ENCODE data around the gene MCRIP2. TPM values are rescaled to one million over a fixed set of nuclear protein-coding genes. Genes with fewer than 3 reads are reported as not detected.

The MCRIP2 gene
- total and polyA plus RNA-seq, 2 experiments from 2014 or later = 64.3 to 67.7 TPM

- DNase-seq (ENCODE audit: low spot score) = peak; percentile 61
- Histone ChIP-seq H3K27ac (ENCODE audit: low read depth) (no peak overlapping the region), H3K4me2 (no peak overlapping the region), H3K79me2 (replicated peaks; ENCODE audit: insufficient read depth) (peaks cover 6% of the 10 kb centered on the region; the same call in 1 of the 2 replicates), H4K20me1 (replicated peaks; ENCODE audit: insufficient read depth) (peaks cover 14% of the 10 kb centered on the region; the same call in 1 of the 2 replicates), H3K36me3 (ENCODE audit: insufficient read depth) (no peaks in the 10 kb centered on the region; the same call in 1 of the 2 replicates), H2AFZ (no peak overlapping the region), H3K9me2 (ENCODE audit: insufficient read depth) (no peaks in the 10 kb centered on the region), H3K27me3 (ENCODE audit: insufficient read depth) (0 out of 2 replicates have a peak, but pooled peaks cover 3% of the 10 kb centered on the region), H3K4me1 (ENCODE audit: insufficient read depth) (peaks cover 5% of the 10 kb centered on the region; the same call in 1 of the 2 replicates), H3K4me3 (no peak overlapping the region), H3F3A (replicated peaks; ENCODE audit: low read depth) (peaks cover 23% of the 10 kb centered on the region)
- Mint-ChIP-seq H3K36me3 (ENCODE audit: low read depth) (peaks cover 33% of the 10 kb centered on the region), H3K9me3 (no peaks in the 10 kb centered on the region; the same call in 2 of the 3 replicates), H3K4me3 (peak overlapping the region; percentile 39; the same call in 1 of the 3 replicates), H3K27ac (no peak overlapping the region), H3K4me1 (peaks cover 14% of the 10 kb centered on the region), H3K27me3 (ENCODE audit: insufficient read depth, low read depth, poor library complexity) (peaks cover 22% of the 10 kb centered on the region)
- TF ChIP-seq CREB1 (CRISPR knock-in tag; IDR thresholded peaks at IDR 0.05; ENCODE audit: low read depth) (no peak), CTCF (conservative IDR thresholded peaks at IDR 0.05; ENCODE audit: low read depth in 2 of 2) (peak; percentile 51 to 76)
- ATAC-seq = peak; percentile 3; the same call in 1 of the 3 replicates
These were observed 44.3 kb downstream of the MCRIP2 start for GRCh38 chr16:685967-686366.

- H3K36me3 Mint-ChIP-seq (ENCODE audit: low read depth) = peaks cover 26% of the 10 kb centered on the region
- peaks cover 8% of the 10 kb centered on the region; the same call in 1 of the 2 replicates for H4K20me1 ChIP-seq (replicated peaks; ENCODE audit: insufficient read depth)
- peaks cover 16% of the 10 kb centered on the region for H3F3A ChIP-seq (replicated peaks; ENCODE audit: low read depth)
- H3K9me2 ChIP-seq (ENCODE audit: insufficient read depth) = no peaks in the 10 kb centered on the region
- H3K79me2 ChIP-seq (replicated peaks; ENCODE audit: insufficient read depth) = no peaks in the 10 kb centered on the region; the same call in 1 of the 2 replicates
- H2AFZ ChIP-seq = no peak overlapping the region
- H3K4me1 Mint-ChIP-seq = peaks cover 8% of the 10 kb centered on the region
- H3K4me2 ChIP-seq = no peak overlapping the region
- ATAC-seq (no peak), DNase-seq (ENCODE audit: low spot score) (no peak)
- H3K4me1 ChIP-seq (ENCODE audit: insufficient read depth) = peaks cover 5% of the 10 kb centered on the region; the same call in 1 of the 2 replicates
- no peak for TF ChIP-seq EZH2 (IDR thresholded peaks at IDR 0.05; ENCODE audit: low read depth, unreplicated experiment)
- no peak for TF ChIP-seq ZNF114 (CRISPR knock-in tag; IDR thresholded peaks at IDR 0.05)
- no peak for TF ChIP-seq CREB1 (CRISPR knock-in tag; IDR thresholded peaks at IDR 0.05; ENCODE audit: low read depth)
- no peak for TF ChIP-seq CTCF (conservative IDR thresholded peaks at IDR 0.05; ENCODE audit: low read depth in 2 of 2)
- no peak for TF ChIP-seq EZH2phosphoT487 (IDR thresholded peaks at IDR 0.05; ENCODE audit: unreplicated experiment)
- peaks cover 10% of the 10 kb centered on the region for H3K27me3 ChIP-seq (ENCODE audit: insufficient read depth)
- peaks cover 21% of the 10 kb centered on the region for H3K27me3 Mint-ChIP-seq (ENCODE audit: insufficient read depth, low read depth, poor library complexity)
- no peak overlapping the region for H3K27ac ChIP-seq (ENCODE audit: low read depth)
- no peaks in the 10 kb centered on the region; the same call in 1 of the 3 replicates for H3K9me3 Mint-ChIP-seq
- H3K4me3 Mint-ChIP-seq = no peak overlapping the region
- H3K27ac Mint-ChIP-seq = no peak overlapping the region
- no peaks in the 10 kb centered on the region; the same call in 1 of the 2 replicates for H3K36me3 ChIP-seq (ENCODE audit: insufficient read depth)
- H3K4me3 ChIP-seq = no peak overlapping the region
These were observed 45.0 kb downstream of the MCRIP2 start for GRCh38 chr16:686459-687260.

Data from GM23338 (cell line).